ENCODE measurements around the gene COL6A3. TPM values are rescaled to one million over a fixed set of nuclear protein-coding genes. Genes with fewer than 3 reads are reported as not detected.
A peak's percentile ranks its signal among the peaks of the same experiment; 100 is the strongest.

Gene COL6A3
- total RNA-seq, 4 donors from 2014 or later, result 105 to 712 (median 274) TPM

- no peak for ATAC-seq (ENCODE audit: low FRiP score)
- no peak for TF ChIP-seq CTCF (IDR thresholded peaks at IDR 0.05)
- DNase-seq (ENCODE audit: low spot score), result no peak
These were observed 120.0 kb downstream of the COL6A3 start for GRCh38 chr2:237293978-237294377.

- ATAC-seq (ENCODE audit: low FRiP score) (peak; percentile 83), DNase-seq (ENCODE audit: low spot score) (peak; percentile 90)
- no peak for TF ChIP-seq CTCF (IDR thresholded peaks at IDR 0.05)
These were observed 122.7 kb downstream of the COL6A3 start for GRCh38 chr2:237291138-237291792.

- ATAC-seq (ENCODE audit: low FRiP score) (peak; percentile 82), DNase-seq (ENCODE audit: low spot score) (peak; percentile 49)
- TF ChIP-seq CTCF (IDR thresholded peaks at IDR 0.05), result no peak
These were observed 123.7 kb downstream of the COL6A3 start for GRCh38 chr2:237290261-237290660.

GRCh38 chr2:237289139-237289538 lies 124.8 kb downstream of the COL6A3 start:
- DNase-seq (ENCODE audit: low spot score) (no peak), ATAC-seq (ENCODE audit: low FRiP score) (no peak)
- TF ChIP-seq CTCF (IDR thresholded peaks at IDR 0.05), result no peak

- no peak for DNase-seq (ENCODE audit: low spot score)
- ATAC-seq (ENCODE audit: low FRiP score), result no peak
- no peak for TF ChIP-seq CTCF (IDR thresholded peaks at IDR 0.05)
These were observed 126.1 kb downstream of the COL6A3 start for GRCh38 chr2:237287872-237288271.

GRCh38 chr2:237283131-237283928 lies 130.6 kb downstream of the COL6A3 start:
- no peak for DNase-seq (ENCODE audit: low spot score)
- no peak for TF ChIP-seq CTCF (IDR thresholded peaks at IDR 0.05)
- no peak for ATAC-seq (ENCODE audit: low FRiP score)

All from omental fat pad (tissue), 4 donors.